Measurements from ENCODE around the gene THAP12. TPM values are rescaled to one million over a fixed set of nuclear protein-coding genes. Genes with fewer than 3 reads are reported as not detected.

THAP12 gene
- total RNA-seq, 1 experiment from 2014 or later = 102 TPM

DNA sequence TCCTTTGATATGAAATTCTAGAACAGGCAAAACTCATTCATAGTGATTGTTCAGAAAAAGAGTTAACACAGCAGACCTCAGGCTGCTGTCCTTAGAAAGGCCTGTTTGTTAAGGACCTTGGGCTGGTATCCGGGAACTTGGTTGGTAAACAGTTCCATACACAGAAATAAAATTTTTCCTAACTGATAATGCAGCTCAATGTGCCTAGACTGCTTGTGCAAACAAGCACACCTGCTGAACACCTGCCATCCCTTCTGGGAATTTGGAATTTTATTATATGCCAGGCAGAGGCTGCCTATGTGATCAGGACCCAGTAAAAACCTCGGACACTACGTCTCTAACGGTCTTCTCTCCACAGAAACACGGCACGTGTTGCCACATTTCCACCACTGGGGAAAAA, 11.5 kb downstream of the THAP12 start:
- BruUV-seq (replicated peaks) = no TSS peak
- Mint-ChIP-seq H3K36me3 (ENCODE audit: insufficient read depth, unreplicated experiment) (peaks cover 12% of the 10 kb centered on the region), H3K4me3 (ENCODE audit: unreplicated experiment) (no peak overlapping the region), H3K27ac (ENCODE audit: unreplicated experiment) (no peak overlapping the region), H3K4me1 (ENCODE audit: low read depth, unreplicated experiment) (peaks cover 18% of the 10 kb centered on the region), H3K27me3 (ENCODE audit: insufficient read depth, unreplicated experiment) (no peaks in the 10 kb centered on the region), H3K9me3 (ENCODE audit: unreplicated experiment) (no peaks in the 10 kb centered on the region)
- no peak for DNase-seq
- Histone ChIP-seq H3K4me3 (ENCODE audit: low read depth, low read length) (no peak overlapping the region), H3K27me3 (replicated peaks; ENCODE audit: control insufficient read depth, insufficient read depth, low read length) (no peaks in the 10 kb centered on the region), H3K36me3 (ENCODE audit: control insufficient read depth, insufficient read depth, low read length) (no peaks in the 10 kb centered on the region), H3K9me3 (no peaks in the 10 kb centered on the region), H3K4me1 (no peaks in the 10 kb centered on the region)
- ChIA-PET POLR2A (no interaction called here), CTCF (no interaction called here)
- intact Hi-C loops (cut with micrococcal nuclease; ENCODE audit: unreplicated experiment) = no loop called here
- TF ChIP-seq, protein P1, sequence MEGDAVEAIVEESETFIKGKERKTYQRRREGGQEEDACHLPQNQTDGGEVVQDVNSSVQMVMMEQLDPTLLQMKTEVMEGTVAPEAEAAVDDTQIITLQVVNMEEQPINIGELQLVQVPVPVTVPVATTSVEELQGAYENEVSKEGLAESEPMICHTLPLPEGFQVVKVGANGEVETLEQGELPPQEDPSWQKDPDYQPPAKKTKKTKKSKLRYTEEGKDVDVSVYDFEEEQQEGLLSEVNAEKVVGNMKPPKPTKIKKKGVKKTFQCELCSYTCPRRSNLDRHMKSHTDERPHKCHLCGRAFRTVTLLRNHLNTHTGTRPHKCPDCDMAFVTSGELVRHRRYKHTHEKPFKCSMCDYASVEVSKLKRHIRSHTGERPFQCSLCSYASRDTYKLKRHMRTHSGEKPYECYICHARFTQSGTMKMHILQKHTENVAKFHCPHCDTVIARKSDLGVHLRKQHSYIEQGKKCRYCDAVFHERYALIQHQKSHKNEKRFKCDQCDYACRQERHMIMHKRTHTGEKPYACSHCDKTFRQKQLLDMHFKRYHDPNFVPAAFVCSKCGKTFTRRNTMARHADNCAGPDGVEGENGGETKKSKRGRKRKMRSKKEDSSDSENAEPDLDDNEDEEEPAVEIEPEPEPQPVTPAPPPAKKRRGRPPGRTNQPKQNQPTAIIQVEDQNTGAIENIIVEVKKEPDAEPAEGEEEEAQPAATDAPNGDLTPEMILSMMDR (IDR thresholded peaks at IDR 0.05; ENCODE audit: insufficient read depth in 1 of 2, low read depth in 1 of 2, low read length in 1 of 2, severe bottlenecking in 1 of 2, unreplicated experiment in 1 of 2) = no peak

DNA sequence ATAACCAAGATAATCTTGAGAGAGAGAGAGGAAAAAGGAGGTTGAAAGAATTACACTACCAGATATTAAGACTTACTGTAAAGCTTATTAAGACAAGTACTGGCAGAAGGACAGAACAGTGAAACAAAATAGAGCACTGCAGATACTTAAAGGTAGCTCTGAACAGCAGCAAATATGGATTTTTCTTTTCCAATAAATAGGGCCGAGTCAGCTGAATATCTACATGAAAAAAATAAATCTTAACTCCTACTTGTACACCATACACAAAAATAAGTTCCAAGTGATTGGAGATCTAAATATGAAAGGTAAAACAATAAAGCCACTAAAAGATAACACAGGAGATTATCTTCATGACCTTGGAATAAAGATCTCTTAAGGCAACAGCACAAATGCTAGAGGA, 12.4 kb downstream of the THAP12 start:
- no peak overlapping the region for H3K4me3 Mint-ChIP-seq (ENCODE audit: unreplicated experiment)
- ChIA-PET POLR2A (no interaction called here), CTCF (no interaction called here)
- Histone ChIP-seq H3K27me3 (replicated peaks; ENCODE audit: control insufficient read depth, insufficient read depth, low read length) (no peaks in the 10 kb centered on the region), H3K36me3 (ENCODE audit: control insufficient read depth, insufficient read depth, low read length) (no peaks in the 10 kb centered on the region), H3K4me1 (no peaks in the 10 kb centered on the region), H3K4me3 (ENCODE audit: low read depth, low read length) (no peak overlapping the region), H3K9me3 (no peaks in the 10 kb centered on the region)
- intact Hi-C loops (cut with micrococcal nuclease; ENCODE audit: unreplicated experiment) = no loop called here
- H3K36me3 Mint-ChIP-seq (ENCODE audit: insufficient read depth, unreplicated experiment) = peaks cover 20% of the 10 kb centered on the region
- H3K27ac Mint-ChIP-seq (ENCODE audit: unreplicated experiment) = no peak overlapping the region
- no peaks in the 10 kb centered on the region for H3K9me3 Mint-ChIP-seq (ENCODE audit: unreplicated experiment)
- no peak for DNase-seq
- no peaks in the 10 kb centered on the region for H3K27me3 Mint-ChIP-seq (ENCODE audit: insufficient read depth, unreplicated experiment)
- TF ChIP-seq, protein P1 (IDR thresholded peaks at IDR 0.05; ENCODE audit: insufficient read depth in 1 of 2, low read depth in 1 of 2, low read length in 1 of 2, severe bottlenecking in 1 of 2, unreplicated experiment in 1 of 2) = no peak
- BruUV-seq (replicated peaks) = no TSS peak
- peaks cover 18% of the 10 kb centered on the region for H3K4me1 Mint-ChIP-seq (ENCODE audit: low read depth, unreplicated experiment)

DNA sequence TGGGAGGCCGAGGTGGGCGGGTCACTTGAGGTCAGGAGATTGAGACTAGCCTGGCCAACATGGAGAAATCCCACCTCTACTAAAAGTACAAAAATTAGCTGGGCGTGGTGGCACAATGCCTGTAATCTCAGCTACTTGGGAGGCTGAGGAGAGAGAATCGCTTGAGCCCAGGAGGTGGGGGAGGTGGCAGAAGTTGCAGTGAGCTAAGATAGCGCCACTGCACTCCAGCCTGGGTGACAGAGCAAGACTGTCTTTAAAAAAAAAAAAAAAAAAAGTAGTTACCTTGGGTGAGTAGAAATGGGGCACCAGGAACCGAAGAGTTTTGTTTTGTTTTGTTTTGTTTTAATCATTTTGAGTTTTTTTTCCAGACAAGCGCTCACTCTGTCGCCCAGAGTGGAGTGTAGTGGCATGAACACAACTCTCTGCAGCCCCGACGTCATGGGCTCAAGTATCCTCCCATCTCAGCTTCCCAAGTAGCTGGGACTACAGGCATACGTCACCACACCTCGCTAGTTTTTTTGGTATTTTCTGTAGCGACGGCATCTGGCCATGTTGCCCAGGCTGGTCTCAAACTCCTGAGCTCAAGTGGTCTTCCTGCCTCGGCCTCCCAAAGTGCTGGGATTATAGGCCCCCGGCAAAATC, 15.8 kb downstream of the THAP12 start:
- peaks cover 35% of the 10 kb centered on the region for H3K36me3 Mint-ChIP-seq (ENCODE audit: insufficient read depth, unreplicated experiment)
- Histone ChIP-seq H3K4me1 (no peaks in the 10 kb centered on the region), H3K4me3 (ENCODE audit: low read depth, low read length) (no peak overlapping the region), H3K27me3 (replicated peaks; ENCODE audit: control insufficient read depth, insufficient read depth, low read length) (no peaks in the 10 kb centered on the region), H3K9me3 (no peaks in the 10 kb centered on the region), H3K36me3 (ENCODE audit: control insufficient read depth, insufficient read depth, low read length) (no peaks in the 10 kb centered on the region)
- H3K27me3 Mint-ChIP-seq (ENCODE audit: insufficient read depth, unreplicated experiment) = no peaks in the 10 kb centered on the region
- POLR2A ChIA-PET = no interaction called here
- intact Hi-C loops (cut with micrococcal nuclease; ENCODE audit: unreplicated experiment) = no loop called here
- CTCF ChIA-PET = interaction anchor here (0.6 kb wide), 1 partner anchor 1114 kb away, joined by 3 read pairs; no protein-coding TSS in a partner anchor
- DNase-seq = no peak
- no TSS peak for BruUV-seq (replicated peaks)
- H3K9me3 Mint-ChIP-seq (ENCODE audit: unreplicated experiment) = no peaks in the 10 kb centered on the region
- peaks cover 15% of the 10 kb centered on the region for H3K4me1 Mint-ChIP-seq (ENCODE audit: low read depth, unreplicated experiment)
- H3K27ac Mint-ChIP-seq (ENCODE audit: unreplicated experiment) = no peak overlapping the region
- TF ChIP-seq, protein P1 (IDR thresholded peaks at IDR 0.05; ENCODE audit: insufficient read depth in 1 of 2, low read depth in 1 of 2, low read length in 1 of 2, severe bottlenecking in 1 of 2, unreplicated experiment in 1 of 2) = no peak
- no peak overlapping the region for H3K4me3 Mint-ChIP-seq (ENCODE audit: unreplicated experiment)
